UCSD-AML1 (cell line): Measurements from ENCODE around the gene DVL1.

Experiments used
- DNase-seq: peaks from one replicate; lab custom pipeline; 2025; ENCODE audit not compliant: unreplicated experiment; lab: John Stamatoyannopoulos, UW

Gene DVL1

DNA sequence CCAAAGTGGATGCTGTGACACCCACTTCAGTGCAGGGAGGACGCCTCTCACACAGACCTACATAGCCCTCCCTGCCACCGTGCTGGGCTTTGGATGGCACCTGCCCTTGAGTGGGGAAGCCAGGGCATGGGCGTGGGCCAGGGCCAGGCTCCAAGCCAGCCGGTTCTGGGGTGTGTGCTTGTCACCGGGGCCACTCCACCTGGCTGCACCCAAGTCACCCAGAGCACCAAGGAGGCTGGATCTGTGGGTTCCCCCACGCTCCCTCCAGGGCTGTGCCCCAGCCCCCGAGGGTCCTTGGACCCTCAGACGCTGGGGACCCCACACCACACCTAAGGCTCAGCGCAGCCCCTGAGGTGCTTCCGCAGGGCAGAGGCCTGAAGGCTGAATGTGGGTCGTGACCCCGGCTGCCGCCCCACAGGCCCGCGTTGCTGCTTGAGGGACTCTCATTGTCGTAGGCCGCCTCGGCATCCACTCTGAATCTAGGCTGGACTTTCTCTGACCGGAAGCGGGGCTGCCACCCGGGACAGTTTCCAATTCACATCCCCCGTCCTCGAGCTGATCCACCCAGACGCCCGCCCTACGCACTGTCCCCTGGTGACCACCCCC lies 7.7 kb upstream of the DVL1 start:
- DNase-seq, result no peak

GRCh38 chr1:1356166-1356795 lies 7.1 kb upstream of the DVL1 start:
- no peak for DNase-seq

DNA sequence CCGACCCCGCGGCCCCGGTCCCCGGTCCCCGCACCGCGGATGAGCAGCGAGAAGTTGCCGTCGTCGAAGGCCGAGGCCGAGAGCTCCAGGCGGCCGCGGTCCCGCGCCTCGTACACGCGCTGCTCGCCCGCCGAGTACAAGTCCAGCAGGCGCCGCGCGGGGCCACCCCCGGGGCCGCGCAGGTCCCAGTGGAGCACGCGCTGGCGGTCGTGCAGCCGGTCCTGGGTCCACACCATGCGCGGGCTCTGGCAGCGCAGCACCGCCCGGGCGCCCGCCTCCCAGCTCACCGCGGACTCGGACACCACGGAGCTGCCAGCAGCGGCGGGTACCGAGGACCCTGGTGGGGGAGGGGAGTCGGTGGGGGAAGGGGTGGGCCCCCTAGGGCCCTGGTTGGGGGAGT lies 6.2 kb upstream of the DVL1 start:
- no peak for DNase-seq

DNA sequence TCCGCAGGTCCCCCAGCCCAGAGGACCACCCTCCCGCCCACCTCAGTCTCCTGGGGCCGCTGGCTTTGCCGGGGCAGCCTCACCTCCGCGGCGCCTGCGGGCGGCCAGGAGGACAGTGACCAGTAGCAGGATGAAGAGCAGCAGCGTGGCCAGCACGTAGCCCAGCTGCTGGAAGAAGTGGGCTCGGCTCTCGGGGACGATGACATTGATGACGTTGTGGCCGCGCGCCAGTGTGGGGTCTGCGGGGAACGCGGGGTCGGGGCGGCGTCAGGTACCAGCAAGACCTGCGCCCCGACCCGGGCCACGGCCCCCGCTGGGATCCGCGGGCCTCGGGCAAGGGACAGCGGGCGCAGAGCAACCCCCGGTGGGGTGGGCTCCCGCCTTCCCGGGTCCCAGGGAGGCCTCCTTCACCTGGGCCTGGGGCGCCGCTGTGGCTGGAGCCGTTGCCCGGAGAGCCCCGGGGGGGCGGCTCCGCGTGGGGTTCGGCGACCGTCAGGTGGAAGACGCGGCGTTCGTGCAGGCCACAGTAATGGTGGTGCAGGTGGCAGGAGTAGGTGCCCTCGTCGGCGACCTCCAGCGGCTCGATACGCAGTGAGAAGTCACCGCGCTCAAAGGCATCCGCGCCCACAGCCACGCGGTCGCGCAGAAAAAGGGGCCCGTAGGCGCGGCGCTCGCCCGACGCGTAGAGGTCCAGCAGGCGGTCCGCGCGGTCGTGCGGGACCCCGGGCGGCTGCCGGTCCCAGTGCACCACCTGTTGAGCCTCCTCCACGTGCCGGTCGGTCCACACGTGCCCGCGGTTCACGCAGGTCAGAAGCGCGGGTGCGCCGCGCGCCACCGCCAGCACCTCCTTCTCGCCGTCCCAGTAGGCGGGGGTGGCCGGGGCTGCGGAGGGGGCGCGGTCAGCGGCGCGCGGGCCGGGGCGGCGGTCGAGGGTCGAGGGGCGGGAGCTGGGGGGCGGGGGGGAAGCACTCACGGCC lies 5.3 kb upstream of the DVL1 start:
- no peak for DNase-seq

GRCh38 chr1:1353389-1354151 lies 4.4 kb upstream of the DVL1 start:
- no peak for DNase-seq

- DNase-seq, result no peak
Measured at GRCh38 chr1:1352786-1353388, 3.7 kb upstream of the DVL1 start.

GRCh38 chr1:1351511-1352427 lies 2.6 kb upstream of the DVL1 start:
- no peak for DNase-seq

- DNase-seq, result no peak
Measured at GRCh38 chr1:1348420-1349255, 580 bp downstream of the DVL1 start.

GRCh38 chr1:1347663-1348419 lies 1.4 kb downstream of the DVL1 start:
- DNase-seq, result no peak

DNA sequence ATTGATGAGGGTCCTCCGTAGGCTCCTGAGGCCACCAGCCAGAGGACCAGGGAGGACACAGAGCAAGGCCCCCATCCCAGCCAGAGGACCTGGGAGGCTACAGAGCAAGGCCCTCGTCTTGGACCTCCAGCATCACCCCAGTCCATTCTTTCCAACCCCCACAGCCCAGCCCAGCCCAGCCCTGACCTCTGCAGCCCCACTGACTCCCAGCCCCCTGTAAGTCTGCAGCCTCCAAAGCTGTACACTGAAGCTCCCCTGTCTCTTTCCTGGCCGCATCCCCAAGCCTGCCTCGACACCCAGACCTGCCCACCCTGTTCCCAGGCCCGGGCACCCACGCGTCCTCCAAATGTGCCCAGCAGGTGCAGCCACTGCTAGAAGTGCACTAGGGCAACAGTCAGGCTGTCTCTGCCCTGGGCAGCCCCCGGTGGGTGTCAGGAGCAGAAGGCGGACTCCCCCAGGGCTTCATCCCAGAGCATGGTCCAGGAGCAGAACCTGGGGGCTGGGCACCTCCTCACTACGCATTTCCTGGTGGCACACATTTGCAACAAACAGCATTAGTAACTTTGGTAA lies 2.1 kb downstream of the DVL1 start:
- DNase-seq, result no peak

- DNase-seq, result no peak
Measured at GRCh38 chr1:1346501-1346890, 2.7 kb downstream of the DVL1 start.

GRCh38 chr1:1345860-1346500 lies 3.2 kb downstream of the DVL1 start:
- no peak for DNase-seq

- DNase-seq, result no peak
Measured at GRCh38 chr1:1345384-1345783, 3.8 kb downstream of the DVL1 start.

- no peak for DNase-seq
Measured at GRCh38 chr1:1344655-1345361, 4.4 kb downstream of the DVL1 start.

DNA sequence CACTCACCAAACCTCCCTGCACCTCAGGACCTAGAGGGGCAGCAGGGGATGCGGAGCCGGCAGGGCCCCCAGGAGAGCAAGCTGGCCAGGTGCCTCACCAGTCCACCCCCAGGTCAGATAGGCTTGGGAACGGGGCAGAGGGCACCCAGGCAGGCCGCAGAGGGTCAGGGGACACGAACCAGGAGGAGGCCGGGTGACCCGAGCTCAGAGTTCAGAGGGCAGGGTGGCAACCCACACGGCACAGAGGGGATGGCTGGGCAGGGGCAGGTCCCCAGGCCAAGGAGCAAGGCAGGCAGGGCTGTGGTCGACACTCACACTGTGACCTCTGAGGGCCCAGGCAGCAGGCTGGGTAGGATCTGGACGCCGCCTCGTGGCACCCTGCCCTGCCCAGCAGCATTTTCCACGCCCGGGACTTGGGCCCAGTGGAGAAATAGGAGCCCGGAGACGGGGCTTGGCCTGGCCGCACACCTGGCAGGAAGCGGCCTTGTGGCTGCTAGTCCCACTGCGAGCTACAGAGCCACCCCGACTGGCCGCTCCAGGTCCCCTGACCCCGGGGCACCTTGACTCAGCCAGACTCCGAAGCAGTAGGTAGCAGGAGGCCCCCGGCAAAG lies 5.3 kb downstream of the DVL1 start:
- no peak for DNase-seq

DNA sequence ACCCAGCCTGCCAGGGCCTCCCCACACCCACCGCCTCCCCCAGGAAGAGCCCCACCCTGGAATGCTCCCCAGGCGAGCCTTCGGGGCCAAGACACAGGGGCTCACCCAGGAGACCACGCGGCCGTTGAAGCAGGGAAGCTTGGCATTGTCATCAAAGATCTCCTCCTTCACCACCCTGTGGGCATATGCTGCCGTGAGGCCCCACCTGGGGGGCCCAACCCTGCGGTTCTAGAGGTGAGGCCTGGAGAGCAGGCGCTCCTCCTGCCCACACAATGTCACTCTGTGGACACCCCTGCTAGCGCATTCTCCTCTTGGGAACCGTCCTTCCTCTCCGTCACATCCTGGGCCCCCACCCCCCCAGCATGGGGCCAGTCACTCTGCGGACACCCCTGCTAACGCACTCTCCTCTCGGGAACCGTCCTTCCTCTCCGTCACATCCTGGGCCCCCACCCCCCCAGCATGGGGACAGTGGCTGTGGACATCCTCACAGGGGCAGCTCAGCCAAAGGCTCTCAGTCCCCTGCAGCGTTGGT lies 6.6 kb downstream of the DVL1 start:
- no peak for DNase-seq
